ENCODE measurements around the gene SEMA3D.

SEMA3D gene

GRCh38 chr7:85033263-85033662 lies 153.6 kb downstream of the SEMA3D start:
- no peak for DNase-seq (ENCODE audit: low spot score)

- DNase-seq (ENCODE audit: low spot score), result no peak
Measured at GRCh38 chr7:85031475-85031874, 155.4 kb downstream of the SEMA3D start.

DNA sequence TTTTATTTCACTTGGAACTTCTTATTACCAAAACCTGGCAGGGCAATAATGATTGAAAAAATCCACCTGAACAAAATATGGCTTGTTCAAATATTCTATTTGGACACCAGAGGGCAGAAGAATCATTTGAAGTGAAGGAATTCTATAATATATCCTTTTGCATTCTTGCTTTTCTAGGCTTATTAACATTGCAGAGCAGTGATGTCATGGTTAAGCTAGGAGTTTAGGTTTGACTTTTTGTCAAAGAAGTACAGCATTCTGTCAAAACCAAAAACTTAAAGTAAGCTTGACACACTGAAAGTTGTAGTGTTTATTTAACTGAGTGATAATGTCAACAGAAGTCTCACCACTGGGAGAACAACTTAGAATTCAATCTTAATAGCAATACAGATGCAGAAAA lies 156.0 kb downstream of the SEMA3D start:
- peak; percentile 55 for DNase-seq (ENCODE audit: low spot score)

DNA sequence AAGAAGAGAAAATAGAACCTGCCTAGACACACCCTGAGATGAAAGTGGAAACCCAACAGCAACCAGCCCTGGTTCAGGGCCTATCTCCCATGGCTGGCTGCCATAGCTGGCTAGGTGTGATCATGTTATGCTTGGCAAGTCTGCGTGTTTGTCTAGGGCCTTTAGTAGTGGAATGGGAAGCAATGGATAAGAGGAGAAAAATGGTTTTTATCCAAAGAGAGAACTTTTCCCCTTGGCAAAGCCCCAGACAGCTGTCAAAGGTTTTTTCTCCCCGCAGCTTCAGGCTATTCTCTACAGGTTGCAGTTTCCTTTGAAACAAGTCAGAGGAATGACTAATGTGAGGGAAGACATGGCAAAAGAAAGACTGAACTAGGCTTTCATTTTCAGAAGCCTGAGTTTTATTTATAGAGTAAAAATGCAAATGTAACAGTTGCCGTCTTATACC lies 161.5 kb downstream of the SEMA3D start:
- DNase-seq (ENCODE audit: low spot score), result no peak

DNA sequence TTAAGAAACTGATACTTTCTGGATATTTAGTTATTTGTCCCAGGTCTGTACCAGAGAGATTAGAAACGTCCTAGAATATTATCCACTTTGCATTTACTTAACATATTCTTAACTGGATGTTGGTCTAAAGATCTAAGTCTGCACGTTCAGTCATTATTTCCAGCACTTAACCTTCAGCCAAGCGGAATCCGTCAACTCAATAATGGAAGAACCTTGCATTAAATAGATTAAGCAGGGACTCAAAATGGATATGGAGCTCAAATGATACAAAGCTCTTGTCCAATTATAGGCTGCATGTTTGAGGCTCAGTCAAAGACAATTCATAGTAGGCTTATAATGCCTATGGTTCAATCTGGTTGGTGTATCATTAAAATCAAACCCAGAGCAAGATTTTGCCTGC lies 162.9 kb downstream of the SEMA3D start:
- DNase-seq (ENCODE audit: low spot score), result no peak

- DNase-seq (ENCODE audit: low spot score), result peak; percentile 35
Measured at GRCh38 chr7:85023066-85023712, 163.7 kb downstream of the SEMA3D start.

GRCh38 chr7:85022064-85022697 lies 164.7 kb downstream of the SEMA3D start:
- no peak for DNase-seq (ENCODE audit: low spot score)

DNA sequence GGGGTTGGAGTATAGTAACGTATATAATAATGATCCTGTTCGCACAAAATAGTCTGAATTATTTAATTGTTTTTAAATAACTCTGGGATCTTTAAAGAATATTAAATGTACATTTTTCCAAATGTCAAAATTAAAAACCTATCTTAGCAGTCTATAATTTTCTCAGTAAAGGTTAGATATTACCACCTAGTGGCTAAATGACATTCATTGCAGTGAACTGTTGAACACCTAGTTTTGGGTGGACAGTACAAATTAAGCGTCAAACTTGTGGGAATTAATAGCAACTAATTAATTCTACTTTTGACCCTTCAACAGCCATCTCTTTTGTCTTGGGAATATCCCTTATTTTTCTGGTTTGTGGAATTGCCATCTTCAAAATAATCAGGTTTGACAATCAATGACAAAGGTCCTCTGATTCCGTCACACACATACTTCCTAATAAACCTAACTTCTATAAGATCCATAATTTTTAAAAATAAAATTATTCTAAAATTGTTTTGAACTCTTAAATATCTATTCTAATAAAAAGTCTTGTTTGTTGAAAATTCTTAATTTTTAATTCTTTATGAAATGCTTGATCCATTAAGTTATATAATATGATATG lies 165.7 kb downstream of the SEMA3D start:
- peak; percentile 38 for DNase-seq (ENCODE audit: low spot score)

DNA sequence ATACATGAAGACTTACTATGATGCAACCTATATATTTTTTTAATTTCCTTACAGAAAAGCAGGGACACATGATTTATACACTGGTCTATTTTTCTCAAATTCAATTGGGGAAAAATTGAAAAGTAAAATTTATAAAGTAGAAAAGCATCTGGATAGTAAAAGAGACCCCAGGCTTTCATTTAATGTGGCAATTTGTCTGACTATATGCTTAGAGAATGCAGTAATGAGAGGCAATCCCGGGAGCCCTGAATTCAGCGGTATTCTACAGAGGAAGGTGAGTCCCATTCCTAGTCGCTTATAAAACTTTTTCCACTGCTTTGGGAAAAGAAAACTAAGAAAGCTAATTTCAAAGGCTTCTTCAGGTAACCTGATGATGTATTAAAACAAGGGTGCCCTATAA lies 167.1 kb downstream of the SEMA3D start:
- DNase-seq (ENCODE audit: low spot score), result no peak

GRCh38 chr7:85019176-85019575 lies 167.7 kb downstream of the SEMA3D start:
- DNase-seq (ENCODE audit: low spot score), result no peak

- DNase-seq (ENCODE audit: low spot score), result no peak
Measured at GRCh38 chr7:85018498-85018897, 168.4 kb downstream of the SEMA3D start.

DNA sequence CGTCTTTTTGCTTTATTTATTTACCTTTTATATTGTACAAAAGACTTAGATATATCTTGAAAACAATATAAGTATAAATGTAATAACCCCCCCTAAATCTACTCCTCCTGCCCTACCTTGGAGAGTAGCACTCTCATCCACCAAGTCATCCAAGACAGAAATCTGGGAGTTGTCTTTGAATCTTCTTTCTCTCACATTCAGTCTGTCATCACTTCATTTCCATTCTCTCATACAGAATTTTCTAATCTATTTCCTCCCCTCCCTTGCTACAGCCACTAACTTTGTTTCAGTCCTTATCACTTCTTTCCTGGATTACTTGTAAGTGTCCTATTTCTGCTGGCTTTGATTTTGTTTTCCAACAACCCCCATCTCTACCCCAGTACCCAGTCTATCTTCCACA lies 170.6 kb downstream of the SEMA3D start:
- DNase-seq (ENCODE audit: low spot score), result no peak

- DNase-seq (ENCODE audit: low spot score), result no peak
Measured at GRCh38 chr7:85014936-85015660, 171.8 kb downstream of the SEMA3D start.

DNA sequence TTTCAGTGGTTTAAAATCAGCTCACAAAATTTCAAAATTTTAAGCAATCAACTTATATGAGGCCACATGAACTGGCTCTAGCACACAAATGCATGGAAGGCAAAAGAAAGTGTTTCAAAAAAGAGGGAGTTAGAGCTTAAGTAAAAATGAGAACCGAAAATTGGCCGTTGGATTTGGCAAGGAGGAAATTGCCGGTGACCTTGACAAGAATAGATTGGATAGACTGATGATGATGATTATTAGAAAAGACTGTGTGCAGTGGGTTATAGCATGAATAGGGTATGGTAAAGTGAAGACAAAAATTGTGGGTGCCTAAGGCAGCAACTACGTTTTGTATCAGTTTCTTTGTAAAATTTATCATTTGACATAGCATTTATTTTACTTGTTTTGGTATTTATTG lies 175.7 kb downstream of the SEMA3D start:
- no peak for DNase-seq (ENCODE audit: low spot score)

GRCh38 chr7:85010306-85010705 lies 176.6 kb downstream of the SEMA3D start:
- no peak for DNase-seq (ENCODE audit: low spot score)

DNA sequence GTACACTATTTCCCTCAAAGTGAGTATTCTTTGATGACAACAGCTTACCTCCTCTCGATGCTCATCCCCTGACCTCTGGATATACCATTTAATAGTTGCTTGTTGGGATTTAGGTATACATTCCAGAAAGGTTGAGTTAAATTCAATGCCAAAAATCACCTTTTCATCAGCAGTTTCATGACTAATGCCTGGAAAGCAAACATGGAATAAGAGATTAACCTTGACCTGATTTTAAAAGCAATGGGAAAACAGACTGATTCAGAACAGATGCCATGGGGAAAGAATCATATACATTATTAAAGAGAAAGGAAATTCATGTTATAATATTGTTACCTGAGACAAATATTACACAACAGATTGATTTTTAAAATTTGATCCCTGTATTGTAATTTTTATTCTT lies 180.1 kb downstream of the SEMA3D start:
- no peak for DNase-seq (ENCODE audit: low spot score)

- no peak for DNase-seq (ENCODE audit: low spot score)
Measured at GRCh38 chr7:85004402-85004801, 182.5 kb downstream of the SEMA3D start.

- no peak for DNase-seq (ENCODE audit: low spot score)
Measured at GRCh38 chr7:85001495-85002345, 185.1 kb downstream of the SEMA3D start.

GRCh38 chr7:85000735-85001350 lies 186.0 kb downstream of the SEMA3D start:
- DNase-seq (ENCODE audit: low spot score), result no peak

GRCh38 chr7:84999450-84999849 lies 187.4 kb downstream of the SEMA3D start:
- DNase-seq (ENCODE audit: low spot score), result no peak

DNA sequence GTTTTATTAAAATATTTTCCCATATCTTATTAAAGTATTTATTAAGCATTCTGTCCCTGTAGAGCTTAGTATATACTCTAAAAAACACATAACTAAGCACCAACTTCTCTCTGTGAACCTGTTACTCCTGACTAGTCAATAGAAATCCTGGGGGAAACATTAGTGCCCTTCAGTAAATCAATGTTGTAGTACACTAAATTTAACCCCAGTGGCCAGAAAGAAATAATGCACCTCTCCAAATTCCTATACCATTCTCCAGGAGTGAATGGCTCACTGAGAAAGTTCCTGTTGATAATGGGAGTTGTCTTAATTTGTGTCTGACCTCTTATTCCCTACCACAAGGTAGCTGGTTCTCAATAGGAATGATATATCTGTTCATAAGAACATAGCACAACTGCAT lies 188.2 kb downstream of the SEMA3D start:
- DNase-seq (ENCODE audit: low spot score), result no peak

GRCh38 chr7:84997626-84998025 lies 189.2 kb downstream of the SEMA3D start:
- no peak for DNase-seq (ENCODE audit: low spot score)

Data from AG08395 (cell line).